Esophagus muscularis mucosa (tissue), 4 donors: ENCODE data around the gene UTP14A. TPM values are rescaled to one million over a fixed set of nuclear protein-coding genes. Genes with fewer than 3 reads are reported as not detected.

Experiments
- DNase-seq: peaks from one replicate; pipeline ENCODE4 v3.0.0-alpha.2; 2017; ENCODE audit errors: extremely low spot score
- H3K27ac ChIP-seq, 4 donors: fragments of 200-600 bp; sonication (generic); replicated peaks in 1 of 4; 1 replicate in 3 of 4; 2 replicates in 1 of 4; pipeline ENCODE4 v1.5.1; 2016 to 2019; ENCODE audit warnings: mild to moderate bottlenecking in 1 of 4
- H3K27me3 ChIP-seq, 4 donors: fragments of 200-600 bp; sonication (generic); one replicate each; pipeline versions ENCODE4 v1.5.1 to v1.6.0; 2016 to 2019
- H3K36me3 ChIP-seq, 4 donors: fragments of 200-600 bp; sonication (generic); one replicate each; pipeline ENCODE4 v1.5.1; 2016 to 2019
- H3K4me1 ChIP-seq, 4 donors: fragments of 200-600 bp; sonication (generic); one replicate each; pipeline ENCODE4 v1.5.1; 2016 to 2019
- H3K4me3 ChIP-seq, 4 donors: fragments of 200-600 bp; sonication (generic); 1 replicate in 2 of 4; 2 replicates in 2 of 4; pipeline ENCODE4 v1.5.1; 2016 to 2019; ENCODE audit warnings: mild to moderate bottlenecking in 4 of 4, moderate library complexity in 1 of 4
- H3K9me3 ChIP-seq, 4 donors: fragments of 200-600 bp; sonication (generic); 1 replicate in 3 of 4; 2 replicates in 1 of 4; pipeline ENCODE4 v1.5.1; 2016 to 2019
- CTCF ChIP-seq, 3 experiments: fragments of 200-600 bp in 2 of 3; fragments of 450-650 bp in 1 of 3; sonication (generic) in 2 of 3; IDR thresholded peaks; one replicate each; pipeline ENCODE4 v1.5.1; 2017 to 2019; ENCODE audit warnings: antibody characterized with exemption in 3 of 3, mild to moderate bottlenecking in 2 of 3, moderate library complexity in 1 of 3
- EP300 ChIP-seq: sonication (generic); formaldehyde crosslinking; IDR thresholded peaks from one replicate; pipeline ENCODE4 v1.6.1; 2017; ENCODE audit warnings: antibody characterized with exemption
- POLR2A ChIP-seq: fragments of 450-650 bp; IDR thresholded peaks from one replicate; pipeline ENCODE4 v1.6.1; 2017; ENCODE audit warnings: antibody characterized with exemption, moderate library complexity, mild to moderate bottlenecking, low read depth
- POLR2AphosphoS5 ChIP-seq, 2 donors: sonication (generic); formaldehyde crosslinking; IDR thresholded peaks; one replicate each; pipeline ENCODE4 v1.6.1; 2017; ENCODE audit warnings: antibody characterized with exemption in 2 of 2
- WGBS: methylation state at CpG from one replicate; pipeline ENCODE4 v1.1.5; 2018; 5-methylcytosine and 5-hydroxymethylcytosine counted together
- intact Hi-C: fragments of 100-400 bp; cut with DNase I; formaldehyde crosslinking; loops from one replicate; pipeline ENCODE4 v1.15.1; 2023
- total RNA-seq, 4 donors: library from RNA; depleted of rRNA; stranded (reverse); fragments of >200 nt; gene quantifications; one replicate each; pipeline versions ENCODE4 v1.1.0 to v1.2.1, GENCODE V29; 2016

UTP14A gene
- total RNA-seq, 4 donors from 2014 or later, result 9.6 to 16.1 (median 13.5) TPM

GRCh38 chrX:129925305-129926092 is 19.5 kb downstream of the UTP14A start:
- WGBS, result 26% methylated on average over 14 of the region's 15 CpGs
- Histone ChIP-seq H3K9me3 (no peaks in the 10 kb centered on the region), H3K27me3 (no peaks in the 10 kb centered on the region), H3K36me3 (peaks cover 0 to 56% (median 32%) of the 10 kb centered on the region in 4 donors), H3K4me1 (peaks cover 0 to 5% (median 2%) of the 10 kb centered on the region in 4 donors), H3K4me3 (no peak overlapping the region), H3K27ac (no peak overlapping the region)
- no peak for TF ChIP-seq POLR2A
- peak in 1 of 2 donors; percentile 28 for TF ChIP-seq POLR2AphosphoS5 (IDR thresholded peaks at IDR 0.05)
- TF ChIP-seq CTCF (IDR thresholded peaks at IDR 0.05), result peak; percentile 54 to 61 (median 58)
- TF ChIP-seq EP300, result no peak
- no peak for DNase-seq
- intact Hi-C loops, result loop anchor here (2.0 to 10.0 kb wide), 2 partner anchors 99 to 135 kb away; no protein-coding TSS in a partner anchor

- no peak for TF ChIP-seq EP300
- TF ChIP-seq POLR2A, result no peak
- TF ChIP-seq POLR2AphosphoS5 (IDR thresholded peaks at IDR 0.05), result no peak
- no peak for TF ChIP-seq CTCF (IDR thresholded peaks at IDR 0.05)
- Histone ChIP-seq H3K4me1 (peaks cover 0 to 14% (median 3%) of the 10 kb centered on the region in 4 donors), H3K27me3 (no peaks in the 10 kb centered on the region), H3K36me3 (peaks cover 0 to 21% (median 9%) of the 10 kb centered on the region in 4 donors), H3K9me3 (no peaks in the 10 kb centered on the region), H3K27ac (peak overlapping the region; percentile 85 to 90 (median 86)), H3K4me3 (peak overlapping the region; percentile 62 to 71 (median 62))
- WGBS, result 30% methylated on average over 13 of the region's 13 CpGs
- DNase-seq, result no peak
- intact Hi-C loops, result loop anchor here (5.0 kb wide), 1 partner anchor 51 kb away; the partner anchor contains the start of gene BCORL1
Observed at GRCh38 chrX:129930941-129931410, 25.0 kb downstream of the UTP14A start.

- no peaks in the 10 kb centered on the region for H3K9me3 ChIP-seq
- WGBS, result 23% methylated on average over 33 of the region's 41 CpGs
- H3K27ac ChIP-seq, result peak overlapping the region; percentile 85 to 90 (median 86)
- peaks cover 0 to 21% (median 9%) of the 10 kb centered on the region in 4 donors for H3K36me3 ChIP-seq
- TF ChIP-seq POLR2AphosphoS5 (IDR thresholded peaks at IDR 0.05), result peak; percentile 50 to 75
- TF ChIP-seq POLR2A, result no peak
- TF ChIP-seq CTCF (IDR thresholded peaks at IDR 0.05), result no peak
- no peak for TF ChIP-seq EP300
- DNase-seq, result peak; percentile 97
- peaks cover 0 to 12% (median 3%) of the 10 kb centered on the region in 4 donors for H3K4me1 ChIP-seq
- intact Hi-C loops, result loop anchor here (5.0 kb wide), 1 partner anchor 51 kb away; the partner anchor contains the start of gene BCORL1
- no peaks in the 10 kb centered on the region for H3K27me3 ChIP-seq
- peak overlapping the region; percentile 62 to 71 (median 62) for H3K4me3 ChIP-seq
Observed at GRCh38 chrX:129931411-129932015, 25.5 kb downstream of the UTP14A start.

GRCh38 chrX:129932016-129932820 is 26.3 kb downstream of the UTP14A start:
- intact Hi-C loops, result loop anchor here (5.0 kb wide), 1 partner anchor 50 kb away; the partner anchor contains the start of gene BCORL1
- DNase-seq, result peak; percentile 98
- H3K4me1 ChIP-seq, result peaks cover 0 to 12% (median 3%) of the 10 kb centered on the region in 4 donors
- WGBS, result 47% methylated on average over 68 of the region's 97 CpGs
- H3K9me3 ChIP-seq, result no peaks in the 10 kb centered on the region
- H3K27ac ChIP-seq, result peak overlapping the region; percentile 85 to 90 (median 86)
- no peak for TF ChIP-seq CTCF (IDR thresholded peaks at IDR 0.05)
- no peak for TF ChIP-seq POLR2AphosphoS5 (IDR thresholded peaks at IDR 0.05)
- TF ChIP-seq EP300, result no peak
- TF ChIP-seq POLR2A, result no peak
- peak overlapping the region; percentile 62 to 71 (median 62) for H3K4me3 ChIP-seq
- no peaks in the 10 kb centered on the region for H3K27me3 ChIP-seq
- peaks cover 0 to 17% (median 6%) of the 10 kb centered on the region in 4 donors for H3K36me3 ChIP-seq
